ENCODE data around the gene POSTN. TPM values are rescaled to one million over a fixed set of nuclear protein-coding genes. Genes with fewer than 3 reads are reported as not detected.

POSTN gene
- total and polyA plus RNA-seq, 2 of the 8 experiments (the other 6 are each of a cell fraction or from before 2014, with no cell fraction given), result 0.30 to 0.74 TPM

- H3K23me2 ChIP-seq (ENCODE audit: low read depth, low read length), result no peaks in the 10 kb centered on the region
- FAIRE-seq (peak; percentile 32), DNase-seq (ENCODE audit: low read depth in 1 of 2, low spot score in 2 of 2) (no peak)
- no peak overlapping the region for H3K14ac ChIP-seq (ENCODE audit: insufficient read length)
- H3K4me2 ChIP-seq (ENCODE audit: insufficient read depth in 1 of 2, low read depth in 2 of 2, low read length in 2 of 2), result no peak overlapping the region
- no peak overlapping the region for H2BK15ac ChIP-seq (ENCODE audit: low read length)
- no peak overlapping the region for H3K56ac ChIP-seq (replicated peaks; ENCODE audit: insufficient read length, low read depth, low read length)
- no peak overlapping the region for H3K18ac ChIP-seq (ENCODE audit: extremely low read depth, low read length)
- H3K23ac ChIP-seq (ENCODE audit: insufficient read length), result no peak overlapping the region
- H3K4ac ChIP-seq (replicated peaks; ENCODE audit: insufficient read length, low read depth, low read length), result no peak overlapping the region
- no peaks in the 10 kb centered on the region for H3K9me3 ChIP-seq (ENCODE audit: insufficient read depth in 2 of 2, low read depth in 1 of 2, low read length in 1 of 2)
- H3K27me3 ChIP-seq (replicated peaks in 1 of 4; ENCODE audit: control insufficient read depth in 3 of 4, extremely low read depth in 1 of 4, insufficient read depth in 3 of 4, low read length in 3 of 4), result no peaks in the 10 kb centered on the region
- 91% methylated on average over 1 of the region's 1 CpG; no CpG with 5 or more reads in 1 of the 2 experiments for WGBS, 2 experiments (ENCODE audit: extremely low coverage in 1 of 2, insufficient coverage in 1 of 2, insufficient read length in 1 of 2, insufficient replicate concordance in 2 of 2, low coverage in 1 of 2, low lambda C conversion rate in 2 of 2, missing lambda C conversion rate in 1 of 2)
- no peak overlapping the region for H4K5ac ChIP-seq (ENCODE audit: insufficient read length, low read depth, low read length)
- H2BK120ac ChIP-seq (replicated peaks; ENCODE audit: low read depth, low read length), result no peak overlapping the region
- no peak overlapping the region for H3K9ac ChIP-seq (replicated peaks in 1 of 4; ENCODE audit: extremely low read depth in 1 of 4, low read depth in 3 of 4, low read length in 3 of 4)
- no peaks in the 10 kb centered on the region for H3K79me2 ChIP-seq (ENCODE audit: control insufficient read depth in 1 of 2, insufficient read depth in 2 of 2, low read length in 2 of 2)
- H2BK5ac ChIP-seq (ENCODE audit: low read depth, low read length), result no peak overlapping the region
- no peaks in the 10 kb centered on the region for H3K36me3 ChIP-seq (ENCODE audit: control insufficient read depth in 2 of 4, insufficient read depth in 4 of 4, low read length in 3 of 4)
- CTCF ChIA-PET (ENCODE audit: partially characterized antibody), result interaction anchor here (0.6 to 2.1 kb wide), 2 partner anchors 15 to 44 kb away, joined by 3 to 6 read pairs; no protein-coding TSS in a partner anchor
- H2BK20ac ChIP-seq (ENCODE audit: low read length), result no peak overlapping the region
- H3K4me1 ChIP-seq (replicated peaks in 1 of 4; ENCODE audit: control insufficient read depth in 3 of 4, insufficient read depth in 4 of 4, low read length in 3 of 4), result no peaks in the 10 kb centered on the region
- H3K27ac ChIP-seq (ENCODE audit: low read depth, low read length), result no peak overlapping the region
- H4K8ac ChIP-seq (ENCODE audit: extremely low read depth, insufficient read depth, low read length), result no peak overlapping the region
- POLR2A ChIA-PET (ENCODE audit: partially characterized antibody), result no interaction called here
- H2AK5ac ChIP-seq (ENCODE audit: low read depth, low read length), result no peak overlapping the region
- no peak overlapping the region for H4K91ac ChIP-seq (replicated peaks; ENCODE audit: insufficient read length, low read length)
- H2AFZ ChIP-seq (ENCODE audit: low read length), result no peak overlapping the region; the same call in 1 of the 2 replicates
- no peaks in the 10 kb centered on the region for H3K79me1 ChIP-seq (ENCODE audit: low read depth, low read length)
- no peak overlapping the region for H2BK12ac ChIP-seq (ENCODE audit: low read depth, low read length)
- no peaks in the 10 kb centered on the region for H4K20me1 ChIP-seq (replicated peaks in 1 of 2; ENCODE audit: control insufficient read depth in 1 of 2, insufficient read depth in 2 of 2, low read length in 2 of 2)
- no peak overlapping the region for H3K4me3 ChIP-seq (ENCODE audit: extremely low read depth in 1 of 4, insufficient read depth in 2 of 4, low read depth in 3 of 4, low read length in 4 of 4)
- TF ChIP-seq EZH2 (IDR thresholded peaks at IDR 0.05; ENCODE audit: low read depth, low read length, severe bottlenecking) (no peak), POU5F1 (IDR thresholded peaks at IDR 0.05; ENCODE audit: low read depth, low read length) (no peak), BACH1 (IDR thresholded peaks at IDR 0.05; ENCODE audit: low read length) (no peak), SIRT6 (IDR thresholded peaks at IDR 0.05; ENCODE audit: low read length) (no peak)
Measured at GRCh38 chr13:37617173-37617572, 18.6 kb upstream of the POSTN start.

Data from H1 (cell line).